Activated CD4-positive, alpha-beta T cell treated with anti-CD3 and anti-CD28 coated beads for 1 hour (primary cell): ENCODE data around the gene GPR35.
"Not testable (repeated sequence)": the region's sequence is repeated elsewhere in the genome, so short reads cannot be mapped to it uniquely, and the experiment has no call there.

Source experiments
- DNase-seq: peaks from one replicate; pipeline ENCODE4 v3.0.0-alpha.2; 2020

The GPR35 gene

DNA sequence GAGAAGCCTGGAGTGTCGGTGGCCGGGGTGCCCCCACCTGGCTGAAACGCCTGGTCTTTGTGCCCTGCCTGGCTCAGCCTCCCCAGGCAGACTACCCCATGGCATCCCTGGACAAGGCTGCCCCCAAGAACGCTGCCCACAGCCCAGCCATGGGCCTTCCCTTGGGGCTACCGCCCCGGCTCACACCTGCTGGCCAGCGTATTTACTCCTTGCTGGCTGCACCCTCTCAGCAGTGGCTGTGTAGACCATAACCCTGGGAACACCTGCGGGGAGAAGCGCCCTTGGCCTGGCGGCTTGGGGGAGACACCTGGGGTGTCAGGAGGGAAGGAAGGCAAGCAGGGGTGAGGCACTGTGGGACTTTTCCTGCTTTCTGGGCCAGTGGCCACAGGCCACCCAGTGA lies 21.4 kb upstream of the GPR35 start:
- DNase-seq: no peak

DNA sequence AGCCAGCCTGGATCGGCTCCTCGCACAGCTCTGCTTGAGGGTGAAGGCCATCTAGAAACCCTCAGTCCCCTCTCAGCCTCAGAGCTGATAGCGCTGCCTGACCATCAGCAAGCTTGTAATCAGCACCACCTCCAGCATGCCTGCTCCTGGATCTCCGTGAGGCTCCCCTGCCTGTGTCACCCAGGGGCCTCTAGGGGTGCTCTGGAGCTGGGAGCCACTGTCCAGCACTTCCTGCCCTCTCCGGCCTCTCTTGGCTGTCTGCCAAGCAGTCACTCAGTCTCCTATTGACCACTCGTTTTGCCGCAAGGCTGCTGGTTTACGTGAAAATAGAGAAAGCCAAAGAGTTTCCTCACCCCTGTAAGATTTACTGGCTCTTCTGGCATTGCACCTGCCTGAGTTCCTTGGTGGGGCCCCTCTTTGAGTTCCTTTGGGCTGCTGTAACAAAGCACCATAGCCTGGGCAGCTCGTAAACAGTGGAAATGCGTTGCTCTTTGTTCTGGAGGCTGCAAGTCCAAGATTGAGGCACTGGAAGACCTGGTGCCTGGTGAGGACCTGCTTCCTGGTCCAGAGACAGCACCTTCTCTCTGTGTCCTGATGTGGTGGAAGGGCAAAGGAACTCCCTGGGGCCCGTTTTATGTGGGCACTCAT lies 20.9 kb upstream of the GPR35 start:
- no peak for DNase-seq

DNA sequence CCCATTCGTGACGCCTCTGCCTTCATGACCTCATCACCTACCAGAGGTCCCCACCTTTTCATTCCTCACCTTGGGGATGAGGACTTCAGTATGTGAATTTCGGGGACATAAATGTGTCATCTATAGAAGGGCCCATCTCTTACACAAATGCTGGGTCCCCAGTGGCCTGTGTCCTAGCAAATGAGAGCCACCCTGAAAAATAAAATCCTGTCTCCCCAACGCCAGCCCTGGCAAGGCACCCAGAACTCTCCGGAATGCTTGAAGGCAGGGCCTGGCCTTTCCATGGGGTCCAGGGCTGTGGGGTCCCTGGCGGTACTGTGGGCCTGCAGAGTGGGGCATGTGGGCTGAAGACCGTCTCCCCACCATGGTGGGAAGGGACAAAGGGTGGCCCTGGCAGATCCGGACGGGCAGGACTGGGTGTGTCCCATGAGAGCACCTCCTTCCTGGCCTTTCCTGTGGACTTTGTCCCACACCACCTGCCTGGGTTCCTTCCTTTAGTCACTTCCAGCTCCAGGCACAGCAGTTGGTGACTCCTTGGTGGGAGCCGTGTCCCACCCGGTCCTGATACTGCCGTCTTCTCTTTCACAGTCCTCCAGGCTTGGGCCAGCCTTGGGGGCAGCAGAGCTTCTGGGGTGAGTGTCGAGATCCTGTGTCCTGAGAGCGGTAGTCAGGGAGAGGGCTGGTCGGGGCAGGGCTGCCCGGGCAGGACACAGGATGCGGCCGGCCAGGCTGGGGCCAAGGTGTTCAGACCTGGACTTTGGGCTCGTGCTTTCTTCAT lies 20.2 kb upstream of the GPR35 start:
- no peak for DNase-seq

DNA sequence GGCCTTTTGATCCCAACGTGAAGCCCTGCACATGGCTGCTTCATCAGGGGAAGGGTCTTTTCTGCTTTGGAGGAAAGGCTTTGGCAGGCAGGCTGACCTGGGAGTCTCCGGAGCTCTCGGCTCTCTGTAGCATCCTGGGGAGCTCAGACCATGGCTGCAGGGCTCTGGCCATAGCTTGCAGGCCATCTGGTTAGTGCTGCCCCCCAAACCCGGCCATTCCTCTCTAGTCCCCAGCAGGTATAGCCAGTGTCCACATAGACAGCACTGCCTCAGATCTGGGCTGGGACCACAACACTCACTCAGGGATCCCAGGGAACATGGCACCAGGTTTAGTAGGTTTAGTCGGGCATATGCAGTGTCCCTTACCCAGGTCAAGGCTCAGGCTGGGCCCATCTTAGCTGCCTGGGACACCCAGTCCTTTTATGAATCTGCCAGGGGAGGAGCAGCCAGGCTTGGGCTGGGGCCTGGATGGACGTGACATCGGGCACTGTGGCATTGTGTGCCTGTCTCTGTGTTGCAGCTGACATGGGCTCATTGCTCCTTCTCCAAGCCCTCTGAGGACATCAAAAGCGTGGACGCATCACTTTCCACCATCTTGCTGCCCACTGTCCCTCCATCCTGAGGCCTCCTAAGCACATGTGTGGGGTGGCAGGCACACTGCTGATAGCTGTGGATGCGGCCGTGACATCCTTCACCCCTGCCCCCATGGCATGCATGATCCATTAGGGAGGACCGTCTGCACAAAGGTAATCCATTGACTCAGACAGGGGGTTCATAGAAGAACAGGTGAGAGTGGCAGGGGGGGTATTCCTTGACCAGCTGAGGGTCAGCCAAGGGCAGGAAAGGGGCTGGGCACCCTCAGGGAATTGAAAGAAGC lies 19.2 kb upstream of the GPR35 start:
- no peak for DNase-seq

DNA sequence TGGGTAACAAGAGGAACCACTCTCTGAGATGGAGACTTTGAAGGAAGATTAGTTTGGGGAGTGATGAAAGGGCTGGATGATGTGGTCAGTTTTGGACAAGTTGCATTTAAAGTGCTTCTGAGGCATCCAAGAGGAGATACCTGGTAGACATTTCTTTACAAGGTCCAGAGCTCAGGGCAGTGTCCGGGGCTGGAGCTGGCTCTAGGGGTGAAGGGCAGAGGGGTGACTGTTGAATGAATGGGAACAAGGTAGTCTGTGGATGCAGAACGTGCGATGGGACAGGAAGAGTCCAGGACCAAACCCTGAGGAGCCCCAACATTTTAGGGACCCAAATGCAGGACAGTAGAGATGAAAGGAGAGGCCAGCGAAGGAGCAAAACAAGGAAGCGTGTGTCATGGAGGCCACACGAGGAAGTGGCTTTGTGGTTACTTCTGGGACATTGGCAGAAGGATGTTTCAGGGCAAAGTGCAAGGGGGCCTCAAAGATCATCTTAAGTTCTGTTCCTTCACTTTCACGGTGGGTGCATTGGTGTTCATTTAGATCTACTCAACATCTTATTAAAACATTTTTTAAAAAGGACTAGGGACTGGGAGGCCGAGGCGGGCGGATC lies 13.6 kb upstream of the GPR35 start:
- DNase-seq: no peak

DNA sequence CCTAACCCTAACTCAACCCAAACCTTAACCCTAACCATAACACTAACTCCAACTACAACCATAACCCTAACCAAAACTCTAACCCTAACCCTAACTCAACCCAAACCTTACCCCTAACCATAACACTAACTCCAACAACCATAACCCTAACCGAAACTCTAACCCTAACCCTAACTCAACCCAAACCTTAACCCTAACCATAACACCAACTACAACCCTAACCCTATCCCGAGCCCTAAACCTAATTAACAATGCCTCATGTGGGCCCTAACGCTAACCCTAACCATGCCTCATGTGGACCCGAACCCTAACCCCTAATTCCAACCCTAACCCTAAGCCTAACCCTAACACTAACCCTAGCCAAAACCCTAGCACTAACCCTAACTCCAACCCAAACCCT lies 11.5 kb upstream of the GPR35 start:
- DNase-seq: no peak

DNA sequence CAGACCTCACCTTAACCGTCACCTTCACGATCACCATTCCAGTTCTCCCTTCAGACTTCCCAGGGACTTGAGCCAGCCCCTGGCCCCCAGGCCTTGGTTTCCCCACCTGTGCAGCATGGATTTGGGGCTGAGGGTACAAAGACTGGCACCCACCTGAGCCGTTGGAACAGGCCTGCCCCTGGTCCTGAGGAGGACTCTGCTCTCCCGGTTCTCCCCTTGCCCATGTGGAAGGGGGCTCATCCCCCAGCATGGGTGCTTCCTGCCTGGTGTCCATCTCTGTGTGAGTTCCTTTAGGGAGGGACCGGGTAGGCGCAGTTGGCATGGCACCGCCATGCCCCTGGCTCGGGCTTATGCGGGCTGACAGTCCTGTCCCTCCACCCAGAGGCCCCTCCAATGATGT lies 10.9 kb upstream of the GPR35 start:
- DNase-seq: no peak

DNA sequence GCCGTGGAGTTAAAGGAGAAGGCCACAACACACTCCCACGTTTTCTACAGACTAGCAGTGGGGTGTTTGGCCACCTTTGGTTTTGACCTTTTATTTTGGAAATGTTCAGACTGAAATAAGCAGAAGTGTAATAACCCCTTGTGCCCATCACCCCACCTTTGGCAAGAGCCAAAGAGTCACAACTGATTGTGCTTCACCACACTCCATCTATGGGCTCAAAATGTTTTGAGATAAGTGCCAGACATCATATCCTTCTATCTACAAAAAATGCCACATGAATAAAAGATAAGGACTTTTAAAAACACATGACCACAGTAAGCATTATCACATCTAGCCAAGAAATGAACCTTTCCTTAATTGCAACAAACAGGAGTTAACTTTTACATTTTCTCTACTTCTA lies 9.9 kb upstream of the GPR35 start:
- no peak for DNase-seq

DNA sequence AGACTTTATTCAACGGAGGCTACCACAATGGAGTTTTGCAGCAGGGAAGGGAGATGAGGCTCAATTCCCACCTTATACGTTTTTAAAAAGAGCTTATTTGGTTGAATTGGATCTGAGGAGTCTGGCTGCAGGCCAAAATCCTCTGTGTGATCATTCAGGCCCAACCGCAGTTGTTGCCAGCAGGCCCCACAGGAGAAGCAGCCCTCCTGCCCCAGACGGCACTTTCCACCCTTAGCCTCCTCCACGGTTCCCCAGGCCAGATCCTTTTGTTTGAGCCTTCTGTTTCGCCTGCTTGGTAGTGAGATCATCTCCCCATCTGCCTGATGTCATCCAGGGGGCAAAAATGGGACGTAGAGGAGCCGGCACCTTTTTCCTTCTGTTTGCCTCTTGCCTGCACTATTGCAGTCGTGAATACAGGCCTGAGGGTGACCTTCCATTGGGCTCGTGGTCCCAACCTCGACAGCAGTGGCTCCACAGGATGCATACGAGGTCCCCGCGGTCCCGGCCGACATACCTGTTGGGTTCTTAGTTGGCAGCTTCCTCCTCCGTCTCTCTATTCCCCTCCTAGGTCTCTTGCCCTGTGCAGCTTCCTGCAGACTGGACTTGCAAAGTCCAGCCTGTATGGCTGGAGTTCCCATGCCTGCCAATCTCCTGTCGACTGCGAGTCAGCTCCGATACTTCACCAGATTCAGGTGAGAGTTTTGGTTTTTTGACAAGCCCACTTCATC lies 9.3 kb upstream of the GPR35 start:
- no peak for DNase-seq

DNA sequence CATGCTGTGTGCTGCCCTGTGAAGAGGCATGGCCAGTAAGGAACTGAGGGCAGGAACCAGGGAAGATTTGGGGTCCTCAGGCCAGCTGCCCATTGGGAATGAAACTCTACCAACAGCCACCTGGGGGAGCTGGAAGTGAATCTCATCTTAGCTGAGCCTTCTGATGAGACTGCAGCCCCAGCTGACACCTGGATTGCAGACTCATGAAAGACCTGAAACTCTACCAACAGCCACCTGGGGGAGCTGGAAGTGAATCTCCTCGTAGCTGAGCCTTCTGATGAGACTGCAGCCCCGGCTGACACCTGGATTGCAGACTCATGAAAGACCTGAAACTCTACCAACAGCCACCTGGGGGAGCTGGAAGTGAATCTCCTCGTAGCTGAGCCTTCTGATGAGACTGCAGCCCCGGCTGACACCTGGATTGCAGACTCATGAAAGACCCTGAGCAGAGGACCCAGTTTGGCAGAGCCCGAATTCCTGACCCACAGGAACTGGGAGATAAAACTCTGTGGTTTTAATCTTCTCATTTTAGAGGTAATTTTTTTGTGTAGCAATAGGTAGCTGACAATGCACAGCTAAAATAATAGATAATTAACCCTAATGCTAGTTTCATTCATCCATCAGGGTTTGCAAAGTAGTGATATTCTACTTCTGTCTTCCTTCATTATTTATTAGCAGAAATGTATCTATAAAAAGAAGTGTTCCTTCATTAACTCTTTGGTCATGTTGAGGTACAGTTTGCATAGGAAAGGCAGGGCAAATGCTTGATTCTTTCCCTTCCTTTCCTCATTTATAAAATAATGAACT lies 8.2 kb upstream of the GPR35 start:
- DNase-seq: not testable (repeated sequence)

DNA sequence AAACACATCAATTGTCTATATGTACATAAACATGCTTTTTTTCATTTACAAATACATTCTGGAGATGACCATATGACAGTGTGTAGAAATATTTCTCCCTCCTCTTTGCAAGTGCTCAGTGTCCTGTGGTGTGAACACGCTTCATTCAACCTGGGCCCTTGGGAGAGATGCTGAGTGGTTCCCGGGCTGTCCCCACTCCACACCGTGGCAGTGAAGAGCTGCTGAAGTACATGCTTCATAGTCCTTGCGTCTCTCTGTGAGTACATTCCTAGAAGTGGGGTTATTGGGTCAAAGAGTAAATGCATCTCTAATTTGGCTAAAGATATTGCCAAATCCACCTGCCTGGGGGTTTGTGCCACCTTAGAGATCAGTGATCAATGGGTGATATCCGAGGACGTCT lies 6.5 kb upstream of the GPR35 start:
- DNase-seq: no peak

DNA sequence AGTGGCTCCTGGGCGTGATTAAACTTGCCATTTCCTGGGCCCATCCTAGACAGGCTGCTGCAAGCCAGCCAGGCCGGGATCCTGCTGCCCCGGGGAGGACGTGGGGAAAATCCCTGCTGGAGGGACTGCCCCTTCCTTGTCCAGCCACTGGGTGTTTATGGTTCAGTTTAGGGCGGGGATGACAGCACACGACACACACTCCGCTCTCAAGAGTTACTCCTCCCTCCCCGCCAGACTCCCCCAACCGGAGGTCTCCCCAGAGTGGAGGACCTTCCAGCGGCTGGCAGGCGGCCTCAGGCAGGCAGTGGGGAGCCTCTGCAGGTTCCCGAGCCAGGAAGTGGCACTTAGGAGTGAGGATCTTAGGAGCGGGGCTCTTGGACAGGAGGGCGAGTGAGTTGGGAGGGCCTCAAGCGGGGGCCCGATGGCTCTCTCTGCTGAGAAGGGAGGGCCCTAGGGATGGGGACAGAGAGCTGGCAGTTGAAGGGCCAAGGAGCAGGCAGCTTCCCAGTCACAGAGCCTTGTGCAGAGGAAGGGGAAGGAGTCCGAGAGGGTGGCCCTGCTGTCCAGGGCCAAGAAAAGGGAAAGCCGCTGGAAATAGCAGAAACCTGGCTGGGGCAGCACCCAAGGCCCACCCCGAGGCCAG lies 5.7 kb upstream of the GPR35 start:
- no peak for DNase-seq

DNA sequence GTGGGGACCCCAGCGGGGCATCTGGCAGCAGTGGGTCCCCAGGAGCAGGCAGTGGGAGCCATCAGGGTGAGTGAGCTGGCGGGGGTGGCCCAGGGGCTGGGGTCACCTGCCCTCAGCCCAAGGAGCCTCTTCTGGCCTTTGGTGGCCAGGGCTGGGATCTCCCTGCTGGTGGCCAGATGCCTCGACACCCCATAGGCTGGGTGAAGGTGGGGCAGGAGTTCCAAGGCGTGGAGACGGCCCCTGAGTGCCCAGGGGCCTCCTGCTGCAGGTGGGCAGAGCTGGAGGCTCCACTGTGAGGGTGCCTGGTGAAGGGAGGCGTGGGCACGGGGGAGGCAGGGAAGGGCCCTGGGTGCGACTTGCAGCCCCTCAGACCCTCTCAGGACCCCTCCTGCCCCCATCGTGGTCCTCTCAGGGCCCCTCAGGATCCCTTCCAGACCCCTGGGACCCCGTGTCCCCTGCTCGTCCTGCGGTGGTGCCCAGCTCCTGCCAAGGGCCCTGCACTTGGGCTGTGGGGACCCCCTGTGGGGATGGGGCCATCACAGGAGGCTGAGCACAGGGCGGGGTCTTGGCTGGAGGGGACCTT lies 5.0 kb upstream of the GPR35 start:
- DNase-seq: no peak

DNA sequence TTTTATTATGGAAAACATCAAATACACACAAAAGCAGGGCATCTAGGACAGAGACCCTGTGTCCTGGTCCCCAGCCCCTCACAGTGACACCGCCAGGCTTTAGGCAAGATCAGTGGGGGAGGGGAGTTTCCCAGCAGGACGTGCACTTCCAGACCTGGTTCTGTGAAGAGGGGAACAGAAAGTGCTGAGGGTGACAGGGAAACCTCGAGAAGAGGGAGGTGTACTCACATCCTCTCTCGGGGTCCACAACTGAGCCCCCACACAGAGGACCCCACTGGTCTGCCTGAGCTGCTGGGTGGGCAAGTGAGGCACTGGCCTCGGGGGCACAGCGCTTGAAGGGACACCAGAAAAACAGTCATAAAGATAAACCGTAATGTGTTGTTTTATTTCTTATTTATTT lies 4.4 kb upstream of the GPR35 start:
- no peak for DNase-seq

DNA sequence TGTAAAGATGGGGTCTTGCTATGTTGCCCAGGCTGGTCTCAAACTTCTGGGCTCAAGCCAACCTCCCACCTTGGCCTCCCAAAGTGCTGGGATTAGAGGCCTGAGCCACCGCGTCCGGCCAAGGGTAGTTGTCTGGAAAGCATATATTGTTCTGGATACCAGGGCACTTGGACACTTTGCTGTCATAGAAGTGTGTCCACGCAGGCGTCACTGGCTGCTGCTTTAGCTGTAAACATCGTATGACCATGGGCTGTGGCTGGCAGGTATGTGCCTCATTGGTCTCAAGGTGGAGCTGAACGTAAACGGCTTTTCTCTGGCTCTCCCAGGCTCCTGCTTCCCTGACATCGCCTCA lies 3.2 kb upstream of the GPR35 start:
- DNase-seq: no peak

DNA sequence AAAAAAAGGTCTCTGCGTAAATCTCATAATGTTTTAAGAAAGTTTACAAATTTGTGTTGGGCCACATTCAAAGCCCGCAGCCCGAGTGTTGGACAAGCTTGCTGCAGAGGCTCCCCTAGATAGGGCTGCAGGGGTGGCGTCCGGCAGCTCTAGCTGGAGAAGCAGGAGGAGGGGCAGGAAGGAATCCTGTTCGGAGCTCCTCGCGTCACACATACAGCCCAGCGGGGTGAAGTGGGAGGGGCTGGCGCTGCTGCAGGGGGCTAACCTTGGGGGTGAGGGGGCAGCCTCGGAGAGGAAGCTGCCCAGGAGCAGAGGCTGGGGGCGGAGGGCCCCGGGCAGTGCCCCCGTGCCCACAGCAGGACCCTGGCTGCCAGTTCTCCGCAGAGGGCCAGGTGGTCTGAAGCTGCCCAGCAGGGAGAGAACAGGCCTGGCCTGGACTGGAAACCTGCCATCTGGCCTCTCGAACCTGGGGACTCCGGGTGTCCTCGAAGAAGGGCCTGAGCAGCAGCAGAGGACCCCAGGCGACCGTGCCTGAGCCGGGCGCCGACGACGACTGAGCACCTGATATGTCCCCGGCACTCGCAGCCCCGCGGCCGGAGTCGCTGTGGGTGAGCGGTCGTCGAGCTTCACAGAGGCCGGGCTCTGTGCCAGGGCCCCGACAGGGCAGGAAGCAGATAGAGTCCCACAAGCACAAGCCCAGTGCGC lies 2.6 kb upstream of the GPR35 start:
- DNase-seq: peak; percentile 23

DNA sequence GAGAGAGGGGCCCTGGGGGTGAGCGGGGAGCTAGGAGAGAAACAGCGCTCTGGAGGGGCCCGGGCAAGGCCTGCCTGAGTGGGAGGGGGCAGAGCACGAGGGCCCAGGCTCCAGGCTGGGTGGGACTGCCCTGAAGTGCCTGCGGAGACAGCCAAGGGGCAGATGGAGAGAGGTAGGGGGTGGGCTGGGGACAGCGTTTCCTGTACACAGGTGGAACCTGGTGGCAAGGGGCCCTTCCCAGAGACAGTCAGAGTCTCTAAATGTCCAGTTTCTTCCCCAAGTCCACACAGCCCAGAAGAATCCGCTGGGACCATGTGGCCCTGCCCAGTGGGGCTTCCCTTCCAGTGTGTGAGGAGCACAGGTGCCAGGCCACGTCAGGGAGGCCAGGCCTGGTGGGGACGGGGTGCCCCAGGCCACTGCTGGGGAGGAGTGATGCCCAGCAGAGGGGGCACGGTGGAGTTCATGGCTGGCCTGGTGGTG lies 1.7 kb upstream of the GPR35 start:
- no peak for DNase-seq

DNA sequence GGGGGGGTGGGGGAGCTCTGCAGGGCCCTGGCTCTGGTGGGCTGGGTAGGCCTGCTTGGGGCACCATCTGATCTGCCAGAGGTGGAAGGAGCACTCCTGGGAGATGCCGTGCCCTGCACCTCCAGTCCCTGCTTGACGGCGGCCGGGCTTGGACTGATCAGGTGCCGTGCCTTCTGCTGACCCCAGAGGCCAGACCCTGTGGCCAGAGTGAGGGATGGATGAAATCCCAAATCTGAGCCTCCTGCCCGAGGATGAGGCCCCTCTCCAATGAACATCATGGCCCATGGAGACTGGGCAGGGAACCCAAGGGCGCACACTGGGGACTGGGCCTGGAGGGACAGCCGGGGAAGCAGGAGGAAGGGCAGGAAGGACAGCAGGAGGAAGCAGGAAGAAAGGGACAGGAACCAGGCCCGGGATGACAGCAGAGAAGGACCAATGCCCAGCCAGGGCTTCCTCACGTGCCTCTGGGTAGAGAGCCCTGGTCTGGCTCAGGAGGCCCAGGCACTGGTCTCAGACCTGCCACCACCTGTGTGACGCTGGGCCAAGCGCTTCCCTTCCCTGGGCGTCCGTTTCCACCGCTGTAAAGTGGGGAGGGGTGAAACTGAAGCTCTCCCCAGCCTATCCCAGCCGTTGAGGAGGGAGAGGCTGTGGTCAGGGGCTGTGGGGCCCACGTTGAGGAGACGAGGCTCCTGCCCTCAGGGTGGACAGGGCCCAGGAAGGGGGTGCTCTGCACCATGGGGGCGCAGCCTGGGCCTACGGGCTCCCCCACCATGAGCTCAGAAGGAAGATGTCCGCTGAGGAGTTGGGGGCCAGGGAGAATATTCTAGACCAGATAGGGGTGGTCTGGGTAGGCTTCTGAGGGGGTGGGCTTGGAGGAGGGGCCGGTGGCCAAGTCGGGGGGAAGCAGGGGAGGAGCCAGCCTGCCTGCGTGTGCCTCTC lies 1.0 kb upstream of the GPR35 start:
- DNase-seq: no peak
